ENCODE measurements around the gene BMP8B. TPM values are rescaled to one million over a fixed set of nuclear protein-coding genes. Genes with fewer than 3 reads are reported as not detected.
A peak's percentile ranks its signal among the peaks of the same experiment; 100 is the strongest.

The BMP8B gene
- total and polyA plus RNA-seq, 2 of the 8 experiments (the other 6 are each of a cell fraction or from before 2014, with no cell fraction given), result 0.37 to 0.50 TPM

- TF ChIP-seq GABPA (IDR thresholded peaks at IDR 0.05; ENCODE audit: borderline replicate concordance, insufficient read depth, low read length) (no peak), MAX (IDR thresholded peaks at IDR 0.05) (peak; percentile 54; the same call in 1 of the 2 replicates), RXRA (IDR thresholded peaks at IDR 0.05; ENCODE audit: insufficient read depth, low read depth, low read length) (no peak), POLR2A (IDR thresholded peaks at IDR 0.05; ENCODE audit: control extremely low read depth in 1 of 2, low read depth in 2 of 2, low read length in 2 of 2) (no peak), HDAC2 (IDR thresholded peaks at IDR 0.05; ENCODE audit: borderline replicate concordance in 1 of 2, low read depth in 2 of 2, low read length in 2 of 2) (no peak), SIX5 (IDR thresholded peaks at IDR 0.05; ENCODE audit: low read depth, low read length) (no peak), TBP (IDR thresholded peaks at IDR 0.05; ENCODE audit: low read depth, low read length) (no peak), BCL11A (IDR thresholded peaks at IDR 0.05; ENCODE audit: low read depth in 2 of 2, low read length in 2 of 2) (no peak), MAFK (IDR thresholded peaks at IDR 0.05; ENCODE audit: low read depth, low read length) (no peak), SUZ12 (IDR thresholded peaks at IDR 0.05; ENCODE audit: low read length) (no peak), JUN (IDR thresholded peaks at IDR 0.05; ENCODE audit: low read depth, low read length) (no peak), RAD21 (IDR thresholded peaks at IDR 0.05 in 1 of 2, conservative IDR thresholded peaks at IDR 0.05 in 1 of 2; ENCODE audit: low read depth in 2 of 2, low read length in 2 of 2) (peak; percentile 65 to 69)
- TF ChIP-seq, protein P1, sequence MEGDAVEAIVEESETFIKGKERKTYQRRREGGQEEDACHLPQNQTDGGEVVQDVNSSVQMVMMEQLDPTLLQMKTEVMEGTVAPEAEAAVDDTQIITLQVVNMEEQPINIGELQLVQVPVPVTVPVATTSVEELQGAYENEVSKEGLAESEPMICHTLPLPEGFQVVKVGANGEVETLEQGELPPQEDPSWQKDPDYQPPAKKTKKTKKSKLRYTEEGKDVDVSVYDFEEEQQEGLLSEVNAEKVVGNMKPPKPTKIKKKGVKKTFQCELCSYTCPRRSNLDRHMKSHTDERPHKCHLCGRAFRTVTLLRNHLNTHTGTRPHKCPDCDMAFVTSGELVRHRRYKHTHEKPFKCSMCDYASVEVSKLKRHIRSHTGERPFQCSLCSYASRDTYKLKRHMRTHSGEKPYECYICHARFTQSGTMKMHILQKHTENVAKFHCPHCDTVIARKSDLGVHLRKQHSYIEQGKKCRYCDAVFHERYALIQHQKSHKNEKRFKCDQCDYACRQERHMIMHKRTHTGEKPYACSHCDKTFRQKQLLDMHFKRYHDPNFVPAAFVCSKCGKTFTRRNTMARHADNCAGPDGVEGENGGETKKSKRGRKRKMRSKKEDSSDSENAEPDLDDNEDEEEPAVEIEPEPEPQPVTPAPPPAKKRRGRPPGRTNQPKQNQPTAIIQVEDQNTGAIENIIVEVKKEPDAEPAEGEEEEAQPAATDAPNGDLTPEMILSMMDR (IDR thresholded peaks at IDR 0.05; ENCODE audit: control extremely low read depth in 1 of 3, insufficient read depth in 1 of 3, low read depth in 1 of 3, low read length in 3 of 3), result peak; percentile 73 to 85 (median 78)
Measured at GRCh38 chr1:39799770-39800470, 11.3 kb upstream of the BMP8B start (continued).
